Inflammatory macrophage (primary cell): Measurements from ENCODE around the gene ZNHIT6.
"Not testable (repeated sequence)": the region's sequence is repeated elsewhere in the genome, so short reads cannot be mapped to it uniquely, and the experiment has no call there.

Experiments
- DNase-seq, 2 donors: peaks; one replicate each; pipeline ENCODE4 v3.0.0-alpha.2; 2020 to 2022
- total RNA-seq, 18 experiments: gene quantifications; one replicate each; lab custom pipeline; 2026; ENCODE audit warnings: mixed read lengths in 6 of 18, inconsistent platforms in 2 of 18; lab: John Stamatoyannopoulos, UW

Gene ZNHIT6
- total RNA-seq = 4.6 to 20.7 (median 14.2) reads per million in 18 experiments

GRCh38 chr1:85707990-85708828 is at the start of gene ZNHIT6:
ZNHIT6 (minus strand) TSS chr1:85708433; CDS start chr1:85708284, 149 bp downstream.
- DNase-seq = peak; percentile 93 to 95

- DNase-seq = no peak
Measured at GRCh38 chr1:85756864-85757263, 48.6 kb upstream of the ZNHIT6 start.

- DNase-seq = no peak
Measured at GRCh38 chr1:85748120-85748519, 39.9 kb upstream of the ZNHIT6 start.

- DNase-seq = no peak
Measured at GRCh38 chr1:85746777-85747176, 38.5 kb upstream of the ZNHIT6 start.

- no peak for DNase-seq
Measured at GRCh38 chr1:85743814-85744213, 35.6 kb upstream of the ZNHIT6 start.

GRCh38 chr1:85734931-85735330 is 26.7 kb upstream of the ZNHIT6 start:
- DNase-seq = no peak

- no peak for DNase-seq
Measured at GRCh38 chr1:85718678-85719340, 10.6 kb upstream of the ZNHIT6 start.

GRCh38 chr1:85714418-85715114 is 6.3 kb upstream of the ZNHIT6 start:
- not testable (repeated sequence) for DNase-seq

GRCh38 chr1:85708829-85709227 is 595 bp upstream of the ZNHIT6 start:
- DNase-seq = no peak

- DNase-seq = no peak
Measured at GRCh38 chr1:85707267-85707989, 805 bp downstream of the ZNHIT6 start.

GRCh38 chr1:85705940-85706339 is 2.3 kb downstream of the ZNHIT6 start:
- DNase-seq = no peak

- DNase-seq = no peak
Measured at GRCh38 chr1:85700422-85700821, 7.8 kb downstream of the ZNHIT6 start.

- no peak for DNase-seq
Measured at GRCh38 chr1:85697895-85698294, 10.3 kb downstream of the ZNHIT6 start.

- DNase-seq = no peak
Measured at GRCh38 chr1:85692730-85693314, 15.4 kb downstream of the ZNHIT6 start.

GRCh38 chr1:85689775-85690404 is 18.3 kb downstream of the ZNHIT6 start:
- no peak for DNase-seq

- DNase-seq = no peak
Measured at GRCh38 chr1:85683292-85684025, 24.8 kb downstream of the ZNHIT6 start.

GRCh38 chr1:85681087-85681486 is 27.1 kb downstream of the ZNHIT6 start:
- no peak for DNase-seq

- DNase-seq = no peak
Measured at GRCh38 chr1:85678193-85678592, 30.0 kb downstream of the ZNHIT6 start.

- DNase-seq = no peak
Measured at GRCh38 chr1:85677656-85678055, 30.6 kb downstream of the ZNHIT6 start.

GRCh38 chr1:85672031-85672660 is 36.1 kb downstream of the ZNHIT6 start:
- no peak for DNase-seq
